Kidney (tissue), 14 donors: ENCODE results near the gene SAMD4A. TPM values are rescaled to one million over a fixed set of nuclear protein-coding genes. Genes with fewer than 3 reads are reported as not detected.

Source experiments
- DNase-seq, 5 donors: peaks; one replicate each; pipeline ENCODE4 v3.0.0-alpha.2; 2013 to 2020
- FAIRE-seq: peaks from 2 replicates; lab custom pipeline; 2012; peaks lifted over from hg19 to GRCh38; lab: Jason Lieb, UNC
- H3K27ac ChIP-seq, 2 donors: one replicate each; pipeline ENCODE4 v1.7.0; 2013; ENCODE audit warnings: low read depth in 2 of 2, low read length in 2 of 2, inconsistent platforms in 1 of 2
- H3K27me3 ChIP-seq: one replicate; pipeline ENCODE4 v1.7.1; 2013; ENCODE audit warnings: low read length, inconsistent platforms; ENCODE audit not compliant: control insufficient read depth, insufficient read depth
- H3K36me3 ChIP-seq, 3 donors: one replicate each; pipeline versions ENCODE4 v1.7.0 to v1.7.1; 2013; ENCODE audit warnings: low read length in 3 of 3, control low read depth in 1 of 3, inconsistent platforms in 1 of 3; ENCODE audit not compliant: insufficient read depth in 3 of 3, control insufficient read depth in 2 of 3
- H3K4me1 ChIP-seq, 3 donors: one replicate each; pipeline versions ENCODE4 v1.7.0 to v1.7.1; 2013; ENCODE audit warnings: low read length in 3 of 3, inconsistent platforms in 1 of 3, low read depth in 1 of 3; ENCODE audit not compliant: control insufficient read depth in 2 of 3, insufficient read depth in 2 of 3
- H3K4me3 ChIP-seq, 3 donors: one replicate each; pipeline versions ENCODE4 v1.7.0 to v1.8.1; 2013; ENCODE audit warnings: low read length in 3 of 3, control low read depth in 1 of 3, inconsistent platforms in 1 of 3
- H3K9ac ChIP-seq, 3 donors: one replicate each; pipeline versions ENCODE4 v1.7.0 to v1.7.1; 2013; ENCODE audit warnings: low read length in 3 of 3, control low read depth in 1 of 3, inconsistent platforms in 1 of 3
- H3K9me3 ChIP-seq, 3 donors: one replicate each; pipeline versions ENCODE4 v1.7.0 to v1.7.1; 2013; ENCODE audit warnings: low read length in 3 of 3, control low read depth in 1 of 3, inconsistent platforms in 1 of 3; ENCODE audit not compliant: control insufficient read depth in 2 of 3, insufficient read depth in 1 of 3
- intact Hi-C: fragments of 100-400 bp; cut with DNase I; formaldehyde crosslinking; loops from one replicate; pipeline ENCODE4 v1.11.1; 2022
- polyA plus RNA-seq: library from polyadenylated mRNA; stranded (reverse); fragments of 350-450 nt; fragmentation: Illumina TruSeq; extraction: RNeasy Lipid Tissue Mini Kit (QIAGEN cat#74804); gene quantifications from one replicate; pipeline ENCODE4 v1.2.3, GENCODE V29; 2014; ENCODE audit warnings: low read depth, low replicate concordance; ENCODE audit not compliant: insufficient read depth
- total RNA-seq: library from RNA; stranded (reverse); fragmentation: NEBNext Ultra II Directional; extraction: Animal tissue kit (Norgen Biotek cat#: 25700); gene quantifications from one replicate; pipeline ENCODE4 v1.2.1, GENCODE V29; 2021
- TF ChIP-seq, protein P1 (sequence below): IDR thresholded peaks from 3 replicates; pipeline ENCODE4 v1.5.1; 2012; ENCODE audit warnings: mild to moderate bottlenecking, moderate library complexity, borderline replicate concordance; ENCODE audit not compliant: insufficient read depth; ENCODE audit errors: extremely low read depth
- donor health status: control.
- donor health status: control.
- donor health status: control.
- donor health status: control.
- donor health status: control.
- donor health status: DM: yes; HTN: yes; CAD: no.
- donor health status: Normal renal cell carcinoma (clear cell type).

SAMD4A gene
- total and polyA plus RNA-seq, 2 donors from 2014 or later = 7.4 to 46.5 TPM

DNA sequence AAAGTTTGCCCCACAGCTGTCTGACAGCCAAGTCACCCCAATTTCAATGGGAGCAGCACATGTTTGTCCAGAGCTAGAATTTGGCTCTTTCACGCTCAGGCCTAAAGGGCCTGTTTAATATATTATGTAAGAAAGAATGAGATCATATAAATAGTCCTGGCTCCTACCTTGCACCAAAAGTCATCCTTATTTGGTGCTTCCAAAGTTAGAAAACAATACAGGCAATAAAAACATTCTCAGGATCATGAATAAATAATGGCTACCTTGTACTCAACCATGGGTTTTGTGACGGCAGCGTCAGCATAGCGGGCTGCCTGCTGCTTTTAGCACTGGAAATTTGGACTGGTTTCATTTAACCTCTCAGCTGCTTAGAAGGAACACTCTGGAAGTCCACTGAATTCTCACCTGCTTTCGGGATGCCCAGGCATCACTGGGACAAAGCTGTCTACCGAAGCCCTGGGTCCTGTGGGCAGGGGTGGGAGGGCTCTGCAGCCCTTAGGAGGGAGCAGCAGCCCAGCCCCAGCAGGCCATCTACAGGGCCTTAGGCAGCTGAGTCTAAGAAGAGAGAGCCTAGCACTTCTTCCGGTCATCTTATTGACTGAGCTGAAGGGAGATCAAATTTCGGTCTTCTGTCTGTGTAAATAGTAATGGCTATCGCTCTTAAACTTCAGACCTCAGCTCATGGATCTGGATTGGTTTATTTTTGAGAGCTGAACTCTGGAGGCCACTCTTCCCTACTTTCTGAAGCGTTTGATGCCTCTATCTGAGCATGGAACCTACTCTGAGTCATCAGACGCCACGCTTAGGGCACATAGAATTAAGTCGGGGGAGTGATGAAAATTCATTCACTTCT is 106.5 kb downstream of the SAMD4A start:
- Histone ChIP-seq H3K4me3 (no peak overlapping the region), H3K9ac (no peak overlapping the region), H3K36me3 (no peaks in the 10 kb centered on the region), H3K9me3 (no peaks in the 10 kb centered on the region), H3K27ac (no peak overlapping the region), H3K4me1 (peaks cover 0 to 8% (median 0%) of the 10 kb centered on the region in 3 donors), H3K27me3 (no peaks in the 10 kb centered on the region)
- FAIRE-seq (no peak), DNase-seq (peak in 2 of 5 donors; percentile 42 to 55)
- intact Hi-C loops = no loop called here
- TF ChIP-seq, protein P1, sequence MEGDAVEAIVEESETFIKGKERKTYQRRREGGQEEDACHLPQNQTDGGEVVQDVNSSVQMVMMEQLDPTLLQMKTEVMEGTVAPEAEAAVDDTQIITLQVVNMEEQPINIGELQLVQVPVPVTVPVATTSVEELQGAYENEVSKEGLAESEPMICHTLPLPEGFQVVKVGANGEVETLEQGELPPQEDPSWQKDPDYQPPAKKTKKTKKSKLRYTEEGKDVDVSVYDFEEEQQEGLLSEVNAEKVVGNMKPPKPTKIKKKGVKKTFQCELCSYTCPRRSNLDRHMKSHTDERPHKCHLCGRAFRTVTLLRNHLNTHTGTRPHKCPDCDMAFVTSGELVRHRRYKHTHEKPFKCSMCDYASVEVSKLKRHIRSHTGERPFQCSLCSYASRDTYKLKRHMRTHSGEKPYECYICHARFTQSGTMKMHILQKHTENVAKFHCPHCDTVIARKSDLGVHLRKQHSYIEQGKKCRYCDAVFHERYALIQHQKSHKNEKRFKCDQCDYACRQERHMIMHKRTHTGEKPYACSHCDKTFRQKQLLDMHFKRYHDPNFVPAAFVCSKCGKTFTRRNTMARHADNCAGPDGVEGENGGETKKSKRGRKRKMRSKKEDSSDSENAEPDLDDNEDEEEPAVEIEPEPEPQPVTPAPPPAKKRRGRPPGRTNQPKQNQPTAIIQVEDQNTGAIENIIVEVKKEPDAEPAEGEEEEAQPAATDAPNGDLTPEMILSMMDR = no peak

DNA sequence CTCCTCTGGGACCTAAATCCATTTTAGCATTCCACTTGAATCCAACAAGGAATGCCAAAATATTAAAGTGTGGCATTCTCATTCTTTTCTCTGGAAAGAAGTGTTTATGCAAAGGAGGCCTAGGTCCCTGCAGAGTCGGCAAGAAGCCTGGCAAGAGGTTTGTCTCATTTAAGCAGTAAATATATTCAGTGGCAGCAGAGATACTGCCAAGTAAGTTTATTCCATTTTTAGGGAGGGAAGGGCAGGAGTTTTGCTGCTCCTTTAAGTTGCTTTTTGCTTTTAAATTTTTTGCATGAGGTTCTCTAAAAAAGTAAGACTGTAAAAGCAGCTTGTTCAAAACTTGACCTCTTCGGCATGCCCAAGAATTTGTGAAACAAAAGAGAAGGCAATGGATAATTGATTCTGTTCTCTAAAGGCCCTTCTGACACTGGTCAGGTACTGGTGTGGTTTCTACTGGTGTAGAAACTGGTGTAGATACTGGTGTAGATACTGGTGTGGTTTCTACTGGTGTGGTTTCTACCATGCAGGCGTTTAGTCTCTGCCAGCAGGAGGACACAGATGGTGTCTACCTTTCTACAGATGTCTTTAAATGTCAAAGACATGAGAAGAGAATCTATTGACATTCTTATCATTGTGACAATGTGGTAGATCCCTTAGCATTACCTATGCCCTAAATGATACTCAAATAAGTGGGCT is 107.3 kb downstream of the SAMD4A start:
- Histone ChIP-seq H3K27ac (no peak overlapping the region), H3K9me3 (no peaks in the 10 kb centered on the region), H3K27me3 (no peaks in the 10 kb centered on the region), H3K4me1 (peaks cover 0 to 8% (median 0%) of the 10 kb centered on the region in 3 donors), H3K9ac (no peak overlapping the region), H3K36me3 (no peaks in the 10 kb centered on the region), H3K4me3 (no peak overlapping the region)
- intact Hi-C loops = no loop called here
- TF ChIP-seq, protein P1 = no peak
- DNase-seq (no peak), FAIRE-seq (no peak)

DNA sequence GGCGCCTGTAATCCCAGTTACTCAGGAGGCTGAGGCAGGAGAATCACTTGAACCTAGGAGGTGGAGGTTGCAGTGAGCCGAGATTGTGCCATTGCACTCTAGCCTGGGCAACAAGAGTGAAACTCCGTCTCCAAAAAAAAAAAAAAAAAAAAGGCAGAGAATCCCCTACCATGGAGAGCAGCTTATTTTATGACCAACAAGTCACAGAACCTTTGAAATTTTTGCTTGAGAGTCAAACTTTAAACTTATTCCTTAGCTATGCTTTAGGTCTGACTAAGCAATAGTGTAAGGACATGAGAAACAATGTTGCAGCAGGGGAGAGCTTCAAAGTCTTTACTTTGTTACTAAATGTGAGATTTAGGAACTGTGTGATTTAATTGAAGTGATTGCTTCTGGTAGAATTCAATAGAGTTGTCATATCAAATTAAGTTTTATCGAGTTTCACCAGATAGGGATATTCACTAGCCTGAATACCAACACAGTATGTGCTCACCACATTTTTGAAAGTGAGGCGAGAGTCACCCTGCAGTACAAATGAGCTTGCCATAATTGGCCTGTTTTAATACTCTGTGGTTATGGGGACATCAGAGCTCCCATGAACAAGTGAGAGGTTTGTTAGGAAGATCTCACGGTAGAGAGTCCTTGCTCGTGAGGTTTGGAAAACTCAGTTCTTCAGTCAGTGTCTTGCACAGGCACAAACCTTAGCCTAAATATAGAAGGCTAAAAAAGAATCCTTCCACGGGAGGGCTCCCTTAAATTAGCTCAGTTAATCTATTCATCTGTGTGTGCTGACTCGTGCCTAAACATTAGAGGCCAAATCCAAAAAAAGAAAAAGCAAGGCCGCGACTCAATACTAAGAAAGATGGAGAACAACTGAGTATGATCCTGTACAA is 108.6 kb downstream of the SAMD4A start:
- TF ChIP-seq, protein P1 = no peak
- Histone ChIP-seq H3K4me1 (peaks cover 0 to 8% (median 0%) of the 10 kb centered on the region in 3 donors), H3K27ac (no peak overlapping the region), H3K4me3 (no peak overlapping the region), H3K9ac (no peak overlapping the region), H3K9me3 (no peaks in the 10 kb centered on the region), H3K27me3 (no peaks in the 10 kb centered on the region), H3K36me3 (no peaks in the 10 kb centered on the region)
- intact Hi-C loops = no loop called here
- no peak for FAIRE-seq
- DNase-seq = no peak
